Prostate gland (tissue), 2 donors: ENCODE results near the gene CD58.

Source experiments
- POLR2A ChIP-seq: fragments of 450-650 bp; IDR thresholded peaks from one replicate; pipeline ENCODE4 v1.6.1; 2016; ENCODE audit warnings: antibody characterized with exemption, mild to moderate bottlenecking
- TF ChIP-seq, protein P1 (sequence below), 4 experiments: fragments of 200-600 bp in 2 of 4; fragments of 450-650 bp in 2 of 4; sonication (generic) in 2 of 4; IDR thresholded peaks; 1 replicate in 3 of 4; 2 replicates in 1 of 4; pipeline ENCODE4 v1.5.1; 2016 to 2019; ENCODE audit warnings: antibody characterized with exemption in 4 of 4, mild to moderate bottlenecking in 2 of 4, moderate library complexity in 2 of 4

DNA sequence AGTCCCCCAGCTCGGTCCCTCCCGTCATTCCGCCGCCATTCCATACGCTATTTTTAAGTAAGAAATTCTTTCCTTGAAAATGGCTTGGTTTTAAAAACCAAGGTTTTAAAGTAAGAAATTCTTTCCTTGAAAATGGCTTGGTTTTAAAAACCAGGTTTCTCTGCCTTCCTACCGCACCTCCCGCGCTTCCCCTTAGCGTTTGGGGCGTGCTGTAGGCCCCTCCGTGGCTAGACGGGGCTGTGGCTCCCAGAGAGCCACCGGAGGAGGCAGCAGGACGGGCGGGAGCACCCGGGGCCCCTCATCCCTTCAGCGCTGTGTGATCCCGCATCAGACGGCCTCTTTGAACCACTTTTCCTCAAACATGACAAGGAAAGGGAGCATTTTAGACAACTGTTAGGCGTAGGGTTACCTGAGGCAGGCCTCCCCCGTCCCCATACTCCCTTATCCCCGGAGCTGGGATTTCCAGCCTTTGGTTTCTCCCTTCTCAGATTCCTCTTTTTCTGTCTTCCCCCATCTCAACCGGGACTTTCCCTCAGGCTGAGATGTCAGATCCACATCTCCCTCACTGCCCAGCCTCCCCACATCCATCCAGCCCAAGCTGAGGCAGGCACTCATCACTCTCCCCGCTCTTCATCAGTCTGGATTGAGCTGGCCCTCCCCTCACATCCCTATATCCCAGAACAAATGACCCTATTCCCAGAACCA lies 541 bp upstream of the CD58 start:
- TF ChIP-seq, protein P1, sequence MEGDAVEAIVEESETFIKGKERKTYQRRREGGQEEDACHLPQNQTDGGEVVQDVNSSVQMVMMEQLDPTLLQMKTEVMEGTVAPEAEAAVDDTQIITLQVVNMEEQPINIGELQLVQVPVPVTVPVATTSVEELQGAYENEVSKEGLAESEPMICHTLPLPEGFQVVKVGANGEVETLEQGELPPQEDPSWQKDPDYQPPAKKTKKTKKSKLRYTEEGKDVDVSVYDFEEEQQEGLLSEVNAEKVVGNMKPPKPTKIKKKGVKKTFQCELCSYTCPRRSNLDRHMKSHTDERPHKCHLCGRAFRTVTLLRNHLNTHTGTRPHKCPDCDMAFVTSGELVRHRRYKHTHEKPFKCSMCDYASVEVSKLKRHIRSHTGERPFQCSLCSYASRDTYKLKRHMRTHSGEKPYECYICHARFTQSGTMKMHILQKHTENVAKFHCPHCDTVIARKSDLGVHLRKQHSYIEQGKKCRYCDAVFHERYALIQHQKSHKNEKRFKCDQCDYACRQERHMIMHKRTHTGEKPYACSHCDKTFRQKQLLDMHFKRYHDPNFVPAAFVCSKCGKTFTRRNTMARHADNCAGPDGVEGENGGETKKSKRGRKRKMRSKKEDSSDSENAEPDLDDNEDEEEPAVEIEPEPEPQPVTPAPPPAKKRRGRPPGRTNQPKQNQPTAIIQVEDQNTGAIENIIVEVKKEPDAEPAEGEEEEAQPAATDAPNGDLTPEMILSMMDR (IDR thresholded peaks at IDR 0.05) = no peak
- TF ChIP-seq POLR2A = no peak
